CD4-positive, alpha-beta T cell treated with Interleukin-15 for 4 hours (primary cell): ENCODE measurements around the gene PHAX.
"Not testable (repeated sequence)": the region's sequence is repeated elsewhere in the genome, so short reads cannot be mapped to it uniquely, and the experiment has no call there.

Source experiments
- DNase-seq: peaks from one replicate; pipeline ENCODE4 v3.0.0-alpha.2; 2020; ENCODE audit warnings: low spot score

PHAX gene

DNA sequence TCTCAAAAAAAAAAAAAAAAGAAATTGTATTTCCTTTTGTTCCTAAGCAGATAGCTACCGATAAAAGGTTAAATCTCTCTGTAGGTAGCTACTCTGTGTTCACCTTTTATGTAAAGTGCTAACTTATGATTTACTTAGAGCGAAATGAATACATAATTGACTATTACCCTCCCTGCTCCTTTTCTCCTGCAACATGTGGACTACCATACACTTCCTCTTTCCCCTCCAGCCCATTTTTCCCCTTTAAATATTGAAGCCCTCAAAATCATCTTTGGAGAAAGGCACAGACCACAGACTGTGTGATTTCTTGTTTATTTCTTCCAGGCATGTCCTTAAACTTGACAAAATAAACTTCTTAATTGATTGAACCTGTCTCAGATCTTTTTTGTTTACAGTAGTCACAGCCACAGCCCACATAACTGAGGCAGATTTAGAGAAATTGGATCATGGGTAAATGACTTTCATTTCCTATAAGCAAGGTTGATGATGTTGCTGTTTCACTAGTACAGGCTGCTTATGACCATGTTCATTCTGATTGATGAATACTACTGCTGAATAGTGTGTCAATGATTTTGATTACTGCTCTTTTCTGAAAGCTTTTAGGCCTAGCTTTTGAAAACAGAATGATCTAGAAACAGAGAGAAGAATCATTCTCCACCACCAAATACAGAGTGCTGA lies 59.2 kb downstream of the PHAX start:
- DNase-seq: no peak

DNA sequence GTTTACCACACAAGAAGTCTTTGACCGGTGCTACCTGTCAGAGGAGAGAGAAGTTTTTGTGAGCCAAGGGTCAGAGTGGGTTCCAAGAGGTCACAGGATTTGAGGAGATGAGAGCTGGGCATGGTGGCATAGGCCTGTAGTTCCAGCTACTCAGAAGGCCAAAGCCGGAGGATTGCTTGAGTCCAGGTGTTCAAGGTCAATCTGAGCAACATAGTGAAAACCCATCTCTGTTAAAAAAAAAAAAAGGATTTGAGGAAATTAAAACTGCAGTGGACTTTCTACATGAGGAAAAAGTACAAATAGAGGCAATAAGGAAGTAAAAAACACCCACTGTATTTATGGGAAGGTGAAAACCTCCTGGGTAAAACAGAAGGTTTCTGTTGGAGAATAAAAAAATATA lies 63.8 kb downstream of the PHAX start:
- no peak for DNase-seq

DNA sequence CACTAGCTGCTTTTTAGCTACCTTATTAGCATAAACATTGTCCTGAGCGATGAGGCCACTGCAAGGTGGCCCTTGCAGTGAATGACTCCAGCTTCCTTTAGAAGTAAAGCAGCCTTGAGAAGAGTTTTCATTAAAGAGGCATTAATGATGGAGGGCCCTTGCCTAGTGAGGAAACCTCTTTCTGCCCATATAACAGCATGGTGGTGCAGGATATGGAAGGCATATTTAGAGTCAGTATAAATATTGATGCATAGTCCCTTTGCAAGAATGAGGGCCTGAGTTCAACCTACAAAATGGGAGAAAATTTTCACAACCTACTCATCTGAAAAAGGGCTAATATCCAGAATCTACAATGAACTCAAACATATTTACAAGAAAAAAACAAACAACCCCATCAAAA lies 69.4 kb downstream of the PHAX start:
- not testable (repeated sequence) for DNase-seq

DNA sequence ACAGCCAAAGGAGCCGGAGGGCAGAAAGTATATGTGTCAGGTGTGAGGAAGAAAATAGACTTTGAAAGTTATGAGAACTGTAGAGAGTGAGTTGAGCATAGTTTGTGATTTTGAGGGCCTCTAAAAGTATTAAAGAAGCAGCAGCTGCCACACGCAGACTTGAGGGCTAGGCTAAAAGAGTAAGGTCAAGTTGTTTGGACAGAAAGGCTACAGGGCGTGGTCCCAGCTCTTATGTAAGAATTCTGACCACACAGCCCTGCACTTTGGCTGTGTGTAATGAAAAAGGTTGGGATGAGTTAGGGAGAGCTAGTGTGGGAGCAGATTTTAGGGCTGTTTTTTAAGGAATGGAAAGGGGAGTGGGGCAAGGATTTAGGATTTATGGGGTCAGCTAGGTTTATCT lies 70.9 kb downstream of the PHAX start:
- DNase-seq: not testable (repeated sequence)

DNA sequence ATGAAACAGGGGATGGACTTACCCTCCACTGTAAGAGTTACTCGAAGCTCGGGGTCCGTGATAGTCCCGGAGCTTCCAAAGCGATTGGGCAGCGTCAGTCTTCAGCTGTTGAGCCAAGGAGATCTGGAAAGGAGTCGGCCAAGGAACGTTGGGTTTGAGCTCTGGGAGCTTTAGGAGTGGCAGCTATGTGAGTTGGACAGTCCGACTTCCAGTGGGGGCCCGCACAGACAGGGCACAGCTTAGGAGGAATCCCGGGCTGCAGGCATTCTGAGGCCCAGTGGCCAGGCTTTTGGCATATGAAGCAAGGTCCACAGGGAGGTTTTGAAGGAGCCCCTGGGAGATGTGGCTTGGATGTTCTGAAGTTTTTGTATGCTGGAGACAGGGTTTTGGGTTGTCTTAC lies 72.7 kb downstream of the PHAX start:
- no peak for DNase-seq

DNA sequence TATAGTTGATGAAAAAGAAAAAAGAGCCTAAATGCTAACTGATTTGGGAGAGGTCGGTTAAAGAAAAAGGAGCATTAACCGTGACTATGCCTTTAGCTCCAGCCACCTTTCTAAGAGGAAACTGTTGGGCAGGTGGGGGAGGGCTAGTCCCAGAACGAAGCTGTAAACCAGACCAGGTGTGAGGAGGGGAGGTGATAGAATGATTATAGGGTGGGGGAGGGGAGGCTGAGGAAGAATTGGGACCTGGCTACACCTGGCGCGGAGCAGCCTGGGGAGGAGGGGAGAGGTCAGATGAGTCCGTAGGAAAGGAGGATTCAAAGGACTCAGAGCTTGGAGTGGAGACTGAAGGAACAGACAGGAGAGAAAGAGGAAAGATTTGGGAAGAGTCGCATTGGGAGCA lies 73.4 kb downstream of the PHAX start:
- no peak for DNase-seq

DNA sequence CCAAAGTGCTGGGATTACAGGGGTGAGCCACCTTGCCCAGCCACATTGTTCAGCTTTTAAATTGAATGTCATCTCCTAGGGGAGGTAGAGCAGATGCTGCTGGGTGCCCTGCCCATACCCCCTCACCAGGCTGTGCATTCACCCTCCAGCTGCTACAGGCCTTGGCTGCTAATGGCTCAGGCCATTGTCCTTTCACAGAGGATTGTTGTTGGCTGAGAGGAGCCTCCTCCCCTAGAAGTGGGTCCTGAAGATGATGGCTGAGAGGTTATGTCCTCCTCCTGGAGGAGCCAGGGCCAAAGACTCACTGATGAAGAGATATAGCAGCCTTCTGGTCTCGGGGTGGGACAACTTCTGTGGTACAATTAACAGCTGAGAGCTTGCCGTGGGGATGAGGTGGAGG lies 74.6 kb downstream of the PHAX start:
- no peak for DNase-seq

DNA sequence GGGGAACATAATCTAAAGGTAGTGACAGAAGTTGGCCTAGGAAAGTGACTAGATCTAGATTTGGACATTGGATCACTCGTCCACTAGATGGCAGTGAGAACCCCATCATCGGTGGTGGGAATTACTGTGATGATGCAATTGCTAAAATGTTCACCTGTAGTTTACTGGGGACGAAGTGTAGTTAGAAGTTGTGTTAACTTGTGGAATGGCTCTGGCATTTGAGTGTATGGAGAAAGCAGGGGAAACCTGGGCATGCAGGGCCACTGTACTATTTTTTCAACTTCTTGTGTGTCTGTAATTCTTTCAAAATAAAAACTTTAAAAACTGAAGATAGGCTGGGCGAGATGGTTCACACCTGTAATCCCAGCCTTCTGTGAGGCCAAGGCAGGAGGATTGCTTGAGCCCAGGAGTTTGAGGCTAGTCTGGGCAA lies 75.5 kb downstream of the PHAX start:
- DNase-seq: peak; percentile 80
